ENCODE results near the gene CRHR1.

The CRHR1 gene

GRCh38 chr17:45759761-45760160 lies 24.4 kb upstream of the CRHR1 start:
- no peak for DNase-seq

GRCh38 chr17:45761957-45762565 lies 22.1 kb upstream of the CRHR1 start:
- no peak for DNase-seq

GRCh38 chr17:45763182-45763581 lies 20.9 kb upstream of the CRHR1 start:
- DNase-seq: no peak

- no peak for DNase-seq
These were observed 19.6 kb upstream of the CRHR1 start for GRCh38 chr17:45764479-45764878.

- DNase-seq: no peak
These were observed 16.1 kb upstream of the CRHR1 start for GRCh38 chr17:45768000-45768399.

GRCh38 chr17:45770632-45771270 lies 13.4 kb upstream of the CRHR1 start:
- no peak for DNase-seq

- DNase-seq: no peak
These were observed 12.7 kb upstream of the CRHR1 start for GRCh38 chr17:45771271-45771959.

- DNase-seq: no peak
These were observed 9.0 kb upstream of the CRHR1 start for GRCh38 chr17:45775148-45775547.

- no peak for DNase-seq
These were observed 8.5 kb upstream of the CRHR1 start for GRCh38 chr17:45775576-45776011.

GRCh38 chr17:45776896-45777295 lies 7.2 kb upstream of the CRHR1 start:
- DNase-seq: no peak

GRCh38 chr17:45777388-45777787 lies 6.7 kb upstream of the CRHR1 start:
- no peak for DNase-seq

- DNase-seq: no peak
These were observed 3.2 kb upstream of the CRHR1 start for GRCh38 chr17:45780921-45781320.

GRCh38 chr17:45782889-45783592 lies 1.1 kb upstream of the CRHR1 start:
- no peak for DNase-seq

- DNase-seq: no peak
These were observed 377 bp upstream of the CRHR1 start for GRCh38 chr17:45783593-45784292.

GRCh38 chr17:45784741-45785479 lies 790 bp downstream of the CRHR1 start:
- DNase-seq: no peak

- DNase-seq: no peak
These were observed 1.5 kb downstream of the CRHR1 start for GRCh38 chr17:45785480-45786193.

GRCh38 chr17:45786349-45786748 lies 2.2 kb downstream of the CRHR1 start:
- DNase-seq: no peak

- no peak for DNase-seq
These were observed 2.9 kb downstream of the CRHR1 start for GRCh38 chr17:45787044-45787443.

GRCh38 chr17:45787656-45788055 lies 3.5 kb downstream of the CRHR1 start:
- no peak for DNase-seq

- DNase-seq: no peak
These were observed 3.9 kb downstream of the CRHR1 start for GRCh38 chr17:45788057-45788456.

GRCh38 chr17:45789874-45790273 lies 5.8 kb downstream of the CRHR1 start:
- DNase-seq: no peak
